PC-3 (cell line): ENCODE measurements around the gene PTPN21. TPM values are rescaled to one million over a fixed set of nuclear protein-coding genes. Genes with fewer than 3 reads are reported as not detected.

Source experiments
- ATAC-seq: fragments of 200-7000 bp; cut with Tn5 transposase; 2 replicates; pipeline ENCODE4 v1.9.1; 2020; ENCODE audit warnings: mild to moderate bottlenecking, moderate library complexity
- BruUV-seq: library from RNA; stranded (reverse); fragments of 400-500 nt; replicated peaks from 2 replicates; lab custom pipeline; 2021; lab: Mats Ljungman, UMichigan
- CTCF ChIA-PET: fragments of 300-600 bp; sonication (Branson Sonifier 250); formaldehyde crosslinking; loops from one replicate; lab custom pipeline; 2022; ENCODE audit warnings: antibody characterized with exemption; lab: Charles Lee
- POLR2A ChIA-PET: fragments of 300-600 bp; sonication (Branson Sonifier 250); formaldehyde crosslinking; loops from one replicate; lab custom pipeline; 2022; ENCODE audit warnings: antibody characterized with exemption; ENCODE audit not compliant: unreplicated experiment; lab: Charles Lee
- DNase-seq: peaks from one replicate; pipeline ENCODE4 v3.0.0-alpha.2; 2015
- H2AFZ ChIP-seq: fragments of 300-600 bp; sonication (generic); 2 replicates; pipeline ENCODE4 v1.6.0; 2016; ENCODE audit warnings: antibody characterized with exemption, low read length
- H3F3A ChIP-seq: fragments of 300-600 bp; sonication (generic); one replicate; pipeline ENCODE4 v1.6.0; 2017; ENCODE audit warnings: antibody characterized with exemption, low read length, control low read depth, mild to moderate bottlenecking; ENCODE audit not compliant: unreplicated experiment
- H3K27ac ChIP-seq: fragments of 300-600 bp; sonication (generic); 2 replicates; pipeline ENCODE4 v1.5.1; 2016; ENCODE audit warnings: mild to moderate bottlenecking, low read length
- H3K27me3 ChIP-seq: fragments of 300-600 bp; sonication (generic); 2 replicates; pipeline ENCODE4 v1.6.1; 2016; ENCODE audit warnings: low read length, mixed read lengths
- H3K36me3 ChIP-seq: fragments of 300-600 bp; sonication (generic); 2 replicates; pipeline ENCODE4 v1.6.1; 2016; ENCODE audit warnings: low read depth, mixed run types, low read length, mixed read lengths
- H3K4me1 ChIP-seq: fragments of 300-600 bp; sonication (generic); 2 replicates; pipeline ENCODE4 v1.5.1; 2016; ENCODE audit warnings: low read length; ENCODE audit not compliant: insufficient read depth
- H3K4me2 ChIP-seq: fragments of 300-600 bp; sonication (generic); 2 replicates; pipeline ENCODE4 v1.6.0; 2016; ENCODE audit warnings: low read length
- H3K4me3 ChIP-seq: fragments of 300-600 bp; sonication (generic); 2 replicates; pipeline ENCODE4 v1.5.1; 2016; ENCODE audit warnings: mild to moderate bottlenecking, low read length, mixed read lengths
- H3K79me2 ChIP-seq: fragments of 300-600 bp; sonication (generic); 2 replicates; pipeline ENCODE4 v1.6.1; 2017; ENCODE audit warnings: low read length, mixed read lengths
- H3K9ac ChIP-seq: fragments of 300-600 bp; sonication (generic); 2 replicates; pipeline ENCODE4 v1.6.0; 2016; ENCODE audit warnings: mild to moderate bottlenecking, low read length
- H3K9me2 ChIP-seq: fragments of 300-600 bp; sonication (generic); replicated peaks from 2 replicates; pipeline ENCODE4 v1.6.1; 2016; ENCODE audit warnings: mixed run types, low read length, mixed read lengths
- H3K9me3 ChIP-seq: fragments of 300-600 bp; sonication (generic); 2 replicates; pipeline ENCODE4 v1.6.1; 2016; ENCODE audit warnings: low read length, mixed read lengths
- H4K20me1 ChIP-seq: fragments of 300-600 bp; sonication (generic); 2 replicates; pipeline ENCODE4 v1.6.1; 2016; ENCODE audit warnings: low read length, mixed read lengths
- CTCF ChIP-seq: fragments of 300-600 bp; sonication (generic); conservative IDR thresholded peaks from 2 replicates; pipeline ENCODE4 v1.5.1; 2017; ENCODE audit warnings: antibody characterized with exemption, low read depth, mild to moderate bottlenecking, low read length
- EZH2 ChIP-seq: fragments of 300-600 bp; sonication (generic); IDR thresholded peaks from one replicate; pipeline ENCODE4 v1.6.1; 2017; ENCODE audit warnings: antibody characterized with exemption, mild to moderate bottlenecking, low read length; ENCODE audit not compliant: unreplicated experiment
- EZH2phosphoT487 ChIP-seq: fragments of 300-600 bp; sonication (generic); IDR thresholded peaks from 2 replicates; pipeline ENCODE4 v1.6.1; 2018; ENCODE audit warnings: mild to moderate bottlenecking, antibody characterized with exemption, low read length, borderline replicate concordance
- intact Hi-C: fragments of 100-400 bp; cut with micrococcal nuclease; formaldehyde crosslinking; loops from 2 replicates; pipeline ENCODE4 v1.9.0; 2023
- total RNA-seq: library from RNA; depleted of rRNA; stranded (reverse); fragments of >200 nt; gene quantifications from 2 replicates; pipeline ENCODE4 v1.2.3, GENCODE V29; 2014

The PTPN21 gene
- total RNA-seq, 1 experiment from 2014 or later = 6.3 TPM

GRCh38 chr14:88599761-88600439 lies 45.1 kb upstream of the PTPN21 start:
- DNase-seq = no peak
- Histone ChIP-seq H3K27me3 (no peaks in the 10 kb centered on the region), H3K79me2 (no peaks in the 10 kb centered on the region), H4K20me1 (no peaks in the 10 kb centered on the region), H3K4me1 (no peaks in the 10 kb centered on the region), H3K9me3 (no peaks in the 10 kb centered on the region), H2AFZ (no peak overlapping the region), H3F3A (no peaks in the 10 kb centered on the region), H3K4me2 (no peak overlapping the region), H3K9ac (no peak overlapping the region), H3K27ac (no peak overlapping the region), H3K9me2 (no peaks in the 10 kb centered on the region), H3K36me3 (peaks cover 67% of the 10 kb centered on the region), H3K4me3 (no peak overlapping the region)
- BruUV-seq = no TSS peak
- no peak for ATAC-seq
- no peak for TF ChIP-seq EZH2
- TF ChIP-seq CTCF = no peak
- TF ChIP-seq EZH2phosphoT487 = no peak
- POLR2A ChIA-PET = no interaction called here
- CTCF ChIA-PET = no interaction called here
- intact Hi-C loops = no loop called here

- H2AFZ ChIP-seq = no peak overlapping the region
- H3K79me2 ChIP-seq = no peaks in the 10 kb centered on the region
- ChIA-PET POLR2A (no interaction called here), CTCF (no interaction called here)
- no peak overlapping the region for H3K9ac ChIP-seq
- no peaks in the 10 kb centered on the region for H4K20me1 ChIP-seq
- no peak for ATAC-seq
- no peak overlapping the region for H3K4me3 ChIP-seq
- H3K4me2 ChIP-seq = no peak overlapping the region
- no peak overlapping the region for H3K27ac ChIP-seq
- H3K27me3 ChIP-seq = no peaks in the 10 kb centered on the region
- TF ChIP-seq EZH2 = no peak
- BruUV-seq = no TSS peak
- H3K4me1 ChIP-seq = no peaks in the 10 kb centered on the region
- peaks cover 66% of the 10 kb centered on the region for H3K36me3 ChIP-seq
- no peaks in the 10 kb centered on the region for H3K9me3 ChIP-seq
- DNase-seq = no peak
- no peaks in the 10 kb centered on the region for H3F3A ChIP-seq
- intact Hi-C loops = no loop called here
- H3K9me2 ChIP-seq = no peaks in the 10 kb centered on the region
These were observed 44.5 kb upstream of the PTPN21 start for GRCh38 chr14:88599326-88599725.

GRCh38 chr14:88598097-88598675 lies 43.4 kb upstream of the PTPN21 start:
- POLR2A ChIA-PET = no interaction called here
- Histone ChIP-seq H2AFZ (no peak overlapping the region), H3K4me1 (no peaks in the 10 kb centered on the region), H3K9ac (no peak overlapping the region), H3K4me3 (no peak overlapping the region), H3K9me2 (no peaks in the 10 kb centered on the region), H3K79me2 (no peaks in the 10 kb centered on the region), H3K36me3 (peaks cover 63% of the 10 kb centered on the region), H3K4me2 (no peak overlapping the region), H3K27ac (no peak overlapping the region), H3K9me3 (no peaks in the 10 kb centered on the region), H3F3A (no peaks in the 10 kb centered on the region), H4K20me1 (no peaks in the 10 kb centered on the region), H3K27me3 (no peaks in the 10 kb centered on the region)
- no TSS peak for BruUV-seq
- intact Hi-C loops = no loop called here
- ATAC-seq (no peak), DNase-seq (no peak)
- CTCF ChIA-PET = no interaction called here
- TF ChIP-seq CTCF = no peak
- no peak for TF ChIP-seq EZH2phosphoT487
- TF ChIP-seq EZH2 = no peak
